IPS-18c (cell line): ENCODE data around the gene SSUH2.

Experiments
- H3K4me3 ChIP-seq: 2 replicates; pipeline ENCODE4 v1.7.0; 2013; ENCODE audit warnings: low read depth, mild to moderate bottlenecking, low read length, moderate library complexity; ENCODE audit not compliant: insufficient read depth
- H3K9me3 ChIP-seq: one replicate; pipeline ENCODE4 v1.6.1; 2013; ENCODE audit warnings: mild to moderate bottlenecking, low read length, moderate library complexity; ENCODE audit not compliant: control insufficient read depth, insufficient read depth

Gene SSUH2

DNA sequence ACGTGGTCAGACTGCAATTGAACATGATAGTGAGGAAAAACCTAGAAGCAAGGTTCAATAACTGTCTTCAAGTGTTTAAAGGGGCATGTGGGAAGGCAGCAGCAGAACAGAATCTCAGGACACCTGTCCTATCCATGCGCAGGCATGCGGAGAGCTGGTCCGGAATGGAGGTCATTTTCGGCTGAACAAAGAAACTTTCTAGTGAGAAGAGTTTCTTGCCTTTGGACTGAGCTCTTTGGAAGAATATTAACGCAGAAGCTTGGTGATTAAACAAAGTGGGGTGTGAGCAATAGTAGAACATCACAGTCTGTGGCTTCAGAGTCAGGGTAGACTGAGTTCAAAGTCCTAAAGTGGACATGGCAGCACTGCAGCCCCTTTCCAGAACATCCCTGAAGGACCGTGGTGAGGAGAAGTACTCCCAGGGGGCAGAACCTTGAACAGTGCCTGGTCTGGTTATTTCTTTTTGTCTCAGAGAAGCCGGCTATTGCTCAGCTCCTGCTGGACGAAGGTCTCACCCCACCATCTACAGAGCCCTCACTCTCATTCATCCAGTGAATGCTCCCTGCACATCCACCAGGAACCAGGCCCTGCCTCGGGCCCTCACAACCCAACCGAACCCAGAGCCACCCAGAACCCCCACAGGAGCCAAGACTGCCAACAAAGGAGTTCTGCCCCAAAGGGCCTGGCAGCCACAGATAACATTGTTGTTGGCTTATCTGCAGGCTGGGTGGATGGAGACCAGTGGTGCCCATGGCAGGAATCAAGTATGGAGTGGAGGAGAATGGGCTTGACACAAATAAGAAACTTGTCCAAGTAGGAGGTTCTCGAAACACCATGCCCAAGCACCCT, 2.8 kb upstream of the SSUH2 start:
- Histone ChIP-seq H3K4me3 (no peak overlapping the region), H3K9me3 (no peaks in the 10 kb centered on the region)

DNA sequence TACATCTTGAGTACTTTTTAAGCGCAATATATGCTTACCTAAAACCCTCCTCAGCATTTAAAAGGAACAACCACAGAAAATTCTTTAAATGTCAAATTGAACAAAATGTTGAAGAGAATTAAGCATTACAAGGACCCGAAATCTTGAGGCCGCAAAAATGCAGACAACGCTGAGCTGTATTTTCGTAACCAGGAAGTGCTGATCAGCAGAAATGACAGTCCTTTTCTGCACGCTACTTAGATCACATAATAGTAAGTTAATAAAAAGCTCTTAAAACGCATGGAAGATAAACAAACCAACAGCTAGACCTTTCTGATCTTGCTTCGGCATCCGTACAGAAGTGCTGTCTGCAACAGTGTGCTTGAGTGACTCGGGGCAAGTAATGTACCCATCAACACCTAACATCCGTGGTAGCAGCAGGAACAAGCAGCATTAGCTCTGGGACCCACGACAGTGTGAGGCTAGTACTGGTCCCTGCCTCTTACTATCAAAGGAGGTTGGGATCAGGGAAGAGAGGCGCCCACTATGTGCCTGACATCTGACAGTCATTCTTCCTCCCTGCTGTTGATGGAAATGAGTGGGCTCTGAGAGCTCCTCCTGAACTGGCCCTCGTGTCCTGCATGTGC, 1.8 kb upstream of the SSUH2 start:
- Histone ChIP-seq H3K4me3 (no peak overlapping the region), H3K9me3 (no peaks in the 10 kb centered on the region)

DNA sequence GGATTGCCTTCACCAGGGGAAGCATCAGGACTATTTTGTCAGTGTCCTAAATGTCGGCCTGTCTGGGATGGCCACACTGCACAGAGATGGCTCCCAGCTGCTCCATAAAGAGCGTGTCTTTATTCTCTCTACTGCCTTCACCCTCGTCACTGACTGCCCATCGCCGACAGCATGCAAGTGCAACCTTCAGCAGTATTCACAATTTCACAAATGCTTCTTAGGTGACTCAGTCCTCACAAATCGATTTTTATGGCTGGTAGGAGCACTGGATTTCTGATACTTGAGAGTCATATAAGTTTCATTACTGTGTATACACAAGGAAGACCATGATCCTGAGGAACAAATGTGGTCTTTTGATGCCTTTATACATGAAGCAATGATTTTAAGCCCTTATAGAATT, 1.1 kb upstream of the SSUH2 start:
- no peaks in the 10 kb centered on the region for H3K9me3 ChIP-seq
- no peak overlapping the region for H3K4me3 ChIP-seq

DNA sequence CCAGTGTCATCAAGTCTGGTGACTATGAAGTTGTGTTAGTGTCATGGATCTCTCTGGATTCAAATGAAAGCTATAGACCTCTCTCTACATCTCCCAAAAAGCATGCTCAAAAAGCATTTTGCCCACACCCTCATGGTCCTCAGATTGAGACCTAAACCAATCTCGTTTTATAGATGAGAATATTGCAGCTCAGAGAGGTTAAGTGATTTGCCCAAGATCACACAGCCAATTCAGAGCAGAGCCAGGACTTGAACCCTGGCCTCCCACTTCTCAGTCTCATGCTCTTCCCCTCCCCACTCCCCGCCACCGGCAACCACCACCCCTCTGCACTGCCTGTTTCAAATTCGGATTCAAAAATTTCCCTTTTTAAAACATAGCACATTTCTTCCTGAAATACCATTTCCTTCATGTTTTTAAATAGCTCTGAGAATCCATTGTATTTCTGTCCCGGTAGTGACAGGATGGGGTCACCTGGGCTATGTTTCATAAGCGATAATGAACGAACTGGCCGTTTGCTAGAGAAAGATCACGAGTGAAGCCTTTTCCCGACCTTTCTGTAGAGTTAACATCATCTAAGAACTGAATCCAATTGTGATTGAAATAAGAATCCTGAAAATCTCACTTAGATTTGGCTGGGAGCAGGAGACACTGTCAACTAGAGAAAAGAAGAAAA, 769 bp downstream of the SSUH2 start:
- Histone ChIP-seq H3K9me3 (no peaks in the 10 kb centered on the region), H3K4me3 (no peak overlapping the region)

DNA sequence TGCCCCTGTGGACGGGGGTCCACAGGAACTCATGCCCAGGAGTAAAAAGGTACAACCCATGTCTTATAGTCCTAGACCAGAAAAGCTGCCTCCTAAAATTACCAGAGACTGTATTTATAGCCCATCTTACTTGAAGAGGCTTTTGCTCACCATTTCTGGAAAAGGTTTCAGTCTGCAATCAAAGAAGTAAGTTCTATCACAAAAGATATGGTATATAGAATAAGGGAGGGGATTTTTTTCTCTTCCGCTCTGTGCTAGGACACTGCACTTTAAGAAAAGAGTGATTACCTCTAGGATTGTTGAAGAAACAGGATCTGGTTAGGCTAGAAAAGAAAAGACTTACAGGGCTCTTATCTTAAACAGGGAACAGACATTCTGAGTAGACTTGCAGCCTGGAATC, 2.6 kb downstream of the SSUH2 start:
- Histone ChIP-seq H3K9me3 (no peaks in the 10 kb centered on the region), H3K4me3 (no peak overlapping the region)

DNA sequence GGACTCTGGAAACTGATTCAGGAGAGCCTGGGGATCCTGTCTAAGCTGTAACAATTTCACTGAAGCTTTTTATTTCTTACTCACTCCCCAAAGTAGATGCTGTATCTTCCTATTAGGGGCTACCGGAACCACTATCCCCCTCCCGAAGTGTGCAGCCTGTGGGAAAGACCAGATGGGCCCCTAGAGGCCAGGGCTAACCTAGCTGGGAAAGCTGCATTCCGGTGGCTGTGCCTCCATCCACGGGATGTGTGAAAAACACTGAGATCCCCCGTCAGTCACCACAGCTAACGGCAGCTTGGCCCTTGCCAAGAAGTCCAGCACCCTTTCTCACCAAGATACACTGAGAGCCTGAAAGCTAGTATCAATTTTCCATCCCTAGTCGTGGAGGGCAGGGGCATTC, 3.1 kb downstream of the SSUH2 start:
- no peaks in the 10 kb centered on the region for H3K9me3 ChIP-seq
- no peak overlapping the region for H3K4me3 ChIP-seq

DNA sequence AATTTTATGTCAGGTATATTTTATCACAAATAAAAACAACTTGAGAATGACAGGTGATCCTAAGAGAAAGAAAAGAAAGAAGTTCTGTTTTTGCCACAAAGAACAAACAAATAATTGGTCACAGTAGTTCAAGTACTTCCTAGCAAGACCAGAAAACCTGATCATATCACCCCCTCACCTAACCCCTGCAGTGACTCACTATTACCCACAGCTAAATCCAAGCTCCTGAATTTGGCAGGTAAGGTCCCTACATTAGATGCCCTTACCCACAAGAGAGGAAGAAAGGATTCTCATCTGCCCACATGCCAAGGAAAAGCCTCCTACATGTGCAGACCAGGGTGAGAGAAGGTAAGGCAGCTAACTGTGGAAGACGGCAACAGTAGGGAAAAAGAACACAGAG, 4.4 kb downstream of the SSUH2 start:
- peaks cover 3% of the 10 kb centered on the region for H3K9me3 ChIP-seq

DNA sequence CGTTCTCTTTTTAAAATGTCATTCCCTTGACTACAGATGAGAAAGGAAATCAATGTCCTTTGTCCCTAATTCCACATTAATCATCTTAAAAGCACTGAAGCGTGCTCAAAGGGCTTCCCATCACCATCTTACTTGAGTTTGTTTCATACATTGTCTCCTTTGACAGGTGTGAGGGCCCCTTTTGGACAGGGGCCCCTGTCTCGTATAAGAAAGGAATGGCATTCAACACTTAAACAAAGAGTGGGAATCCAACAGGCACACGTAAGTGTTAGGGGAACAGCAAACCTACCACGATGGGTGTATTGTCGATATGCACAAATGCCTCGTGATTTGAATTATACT, 5.0 kb downstream of the SSUH2 start:
- Histone ChIP-seq H3K9me3 (peaks cover 5% of the 10 kb centered on the region), H3K4me3 (no peak overlapping the region)

More for the DNA sequence above, 4.4 kb downstream of the SSUH2 start:
- H3K4me3 ChIP-seq: no peak overlapping the region

DNA sequence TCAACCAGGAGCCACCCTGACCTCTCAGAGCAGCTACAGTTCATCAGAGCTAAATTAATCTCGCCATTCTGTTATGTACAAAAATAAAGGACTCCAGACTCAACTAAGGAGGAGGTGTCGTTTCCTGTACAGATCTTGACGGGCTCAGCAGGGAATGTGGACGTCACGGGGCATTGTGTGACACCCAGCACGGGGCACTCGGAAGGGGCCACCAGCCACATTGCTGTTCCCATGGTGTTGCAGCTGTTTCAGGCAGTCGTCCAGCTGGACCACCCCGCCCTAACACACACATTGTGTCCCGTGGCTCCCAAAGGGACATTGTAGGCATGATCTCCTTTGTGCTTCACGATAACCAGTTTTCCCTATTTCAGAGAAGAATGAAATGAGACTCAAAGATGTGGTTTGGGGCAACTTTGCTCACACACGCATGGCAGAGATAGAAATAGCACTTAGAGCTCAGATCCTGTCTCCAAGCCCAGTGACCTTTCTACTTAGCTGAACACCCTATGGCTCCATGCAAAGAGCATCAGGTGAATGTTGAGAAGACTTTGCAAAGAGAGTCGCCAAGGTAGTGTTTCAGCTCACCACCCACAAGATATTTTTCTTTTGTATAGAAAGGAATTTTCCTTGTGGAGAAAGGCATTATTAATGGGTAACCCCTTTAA, 5.5 kb downstream of the SSUH2 start:
- Histone ChIP-seq H3K4me3 (no peak overlapping the region), H3K9me3 (peaks cover 5% of the 10 kb centered on the region)

DNA sequence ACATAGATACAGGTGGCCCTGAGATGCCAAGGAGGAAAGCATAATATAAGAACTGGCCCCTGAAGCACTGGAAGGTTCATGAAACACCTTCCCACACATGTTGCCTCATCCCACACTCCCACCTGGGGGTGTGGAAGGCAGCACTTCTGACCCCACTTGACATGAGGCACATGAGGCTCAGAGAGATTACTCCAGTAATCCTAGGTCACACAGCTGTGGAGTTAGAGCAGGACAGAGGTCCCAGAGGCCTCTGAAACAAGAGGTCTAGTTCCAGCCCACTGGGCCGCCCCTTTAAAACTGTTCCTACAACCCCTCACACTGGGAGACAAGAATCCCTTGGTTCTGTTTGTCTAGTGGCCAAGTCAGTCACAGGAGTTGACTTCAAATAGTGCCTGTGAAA, 7.2 kb downstream of the SSUH2 start:
- H3K9me3 ChIP-seq: peaks cover 5% of the 10 kb centered on the region
- no peak overlapping the region for H3K4me3 ChIP-seq

DNA sequence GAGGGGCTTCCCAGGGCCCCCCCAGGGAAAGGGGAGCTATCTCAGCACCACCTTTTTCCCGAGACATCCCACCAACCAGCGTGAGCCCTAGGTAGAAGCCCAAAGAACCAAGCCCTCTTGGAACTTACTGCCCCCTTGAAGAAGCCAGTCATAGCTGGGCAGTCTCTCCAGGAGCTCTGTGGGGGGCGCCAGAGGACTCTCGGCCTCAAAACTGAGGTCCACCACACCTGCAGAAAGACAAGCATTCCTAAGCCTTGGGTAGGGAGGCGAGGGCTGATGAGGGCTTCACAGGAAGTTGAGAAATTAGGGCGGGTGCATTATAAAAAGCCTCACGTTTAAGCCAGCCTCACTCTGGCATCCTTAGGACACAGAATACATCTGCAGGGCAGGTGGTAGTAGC, 9.0 kb downstream of the SSUH2 start:
- H3K4me3 ChIP-seq: no peak overlapping the region

DNA sequence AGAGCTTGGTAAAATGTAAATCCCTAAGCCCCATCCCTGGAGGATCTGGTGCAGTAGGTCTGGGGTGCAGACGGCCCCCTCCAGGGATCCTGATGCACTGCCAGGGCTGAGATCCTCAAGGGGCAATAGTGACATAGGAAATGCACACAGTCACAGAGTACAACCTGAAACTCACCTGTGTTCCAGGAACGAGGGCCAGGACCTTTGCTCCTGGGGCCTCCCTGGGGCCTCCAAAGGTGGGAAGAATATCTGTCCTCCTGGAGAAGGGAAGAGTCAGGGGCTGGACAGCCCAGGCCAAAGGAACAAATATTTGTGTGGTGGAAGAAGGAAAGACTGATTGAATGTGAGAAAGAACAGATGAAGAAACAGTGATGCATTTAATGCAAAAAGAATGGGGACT, 9.5 kb downstream of the SSUH2 start:
- H3K4me3 ChIP-seq: no peak overlapping the region
- H3K9me3 ChIP-seq: peaks cover 5% of the 10 kb centered on the region

More for the DNA sequence above, 9.0 kb downstream of the SSUH2 start:
- H3K9me3 ChIP-seq: peaks cover 5% of the 10 kb centered on the region

DNA sequence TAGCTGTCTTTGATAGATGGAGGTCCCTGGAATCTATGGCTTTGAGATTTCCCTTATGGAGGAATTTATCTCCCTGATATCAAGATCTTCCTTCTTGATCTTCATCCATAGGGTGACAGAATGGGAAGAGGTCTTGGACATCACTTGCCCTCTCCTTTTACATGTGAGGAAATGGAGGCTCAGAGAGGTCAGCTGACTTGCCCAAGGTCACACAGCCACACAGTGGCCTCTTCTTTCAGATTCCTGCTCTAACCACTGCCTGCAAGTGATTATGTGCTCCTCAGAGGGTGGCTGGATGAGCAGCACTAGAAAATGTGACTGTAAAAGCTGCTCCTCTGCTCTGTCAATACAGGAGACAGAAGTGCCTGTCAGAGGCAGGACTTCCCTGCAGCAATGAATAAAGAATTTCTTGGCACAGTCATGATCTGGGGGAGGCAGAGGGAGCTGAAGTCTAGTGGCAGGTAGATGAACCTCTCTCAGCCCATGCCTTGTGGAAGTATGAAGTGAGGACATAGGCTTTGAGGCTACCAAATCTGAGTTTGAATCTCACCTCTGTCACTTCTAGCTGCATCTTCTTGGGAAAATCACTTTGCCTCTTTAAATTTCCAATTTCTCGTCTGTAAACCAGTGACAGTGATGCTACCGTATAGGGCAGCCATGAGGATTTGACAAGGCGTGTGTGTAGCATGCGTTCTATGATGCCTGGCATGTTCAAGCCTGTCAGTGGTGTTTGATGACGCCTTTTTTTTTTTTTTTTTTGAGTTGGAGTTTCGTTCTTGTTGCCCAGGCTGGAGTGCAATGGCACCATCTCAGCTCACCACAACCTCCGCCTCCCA, 12.0 kb downstream of the SSUH2 start:
- peaks cover 5% of the 10 kb centered on the region for H3K9me3 ChIP-seq
- H3K4me3 ChIP-seq: no peak overlapping the region

DNA sequence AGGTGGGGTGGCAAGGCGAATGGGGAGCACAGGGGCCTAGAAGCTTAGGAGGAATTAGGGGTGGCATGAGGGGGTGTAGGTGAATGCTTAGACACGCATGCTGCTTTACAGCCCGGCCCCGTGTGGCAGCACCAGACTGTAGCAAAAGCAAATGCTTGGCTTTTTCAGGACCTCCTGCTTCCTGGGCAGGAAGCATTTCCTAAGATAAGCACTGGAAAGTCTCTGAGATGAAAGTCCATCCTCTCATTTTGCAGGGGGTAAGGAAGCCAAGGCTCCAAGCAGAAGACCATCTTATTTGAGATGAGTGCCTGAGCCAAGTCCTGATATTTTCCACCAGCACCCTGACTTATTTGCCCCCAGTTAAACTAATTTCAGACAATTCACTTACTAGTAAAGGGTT, 12.9 kb downstream of the SSUH2 start:
- Histone ChIP-seq H3K4me3 (no peak overlapping the region), H3K9me3 (peaks cover 7% of the 10 kb centered on the region)

DNA sequence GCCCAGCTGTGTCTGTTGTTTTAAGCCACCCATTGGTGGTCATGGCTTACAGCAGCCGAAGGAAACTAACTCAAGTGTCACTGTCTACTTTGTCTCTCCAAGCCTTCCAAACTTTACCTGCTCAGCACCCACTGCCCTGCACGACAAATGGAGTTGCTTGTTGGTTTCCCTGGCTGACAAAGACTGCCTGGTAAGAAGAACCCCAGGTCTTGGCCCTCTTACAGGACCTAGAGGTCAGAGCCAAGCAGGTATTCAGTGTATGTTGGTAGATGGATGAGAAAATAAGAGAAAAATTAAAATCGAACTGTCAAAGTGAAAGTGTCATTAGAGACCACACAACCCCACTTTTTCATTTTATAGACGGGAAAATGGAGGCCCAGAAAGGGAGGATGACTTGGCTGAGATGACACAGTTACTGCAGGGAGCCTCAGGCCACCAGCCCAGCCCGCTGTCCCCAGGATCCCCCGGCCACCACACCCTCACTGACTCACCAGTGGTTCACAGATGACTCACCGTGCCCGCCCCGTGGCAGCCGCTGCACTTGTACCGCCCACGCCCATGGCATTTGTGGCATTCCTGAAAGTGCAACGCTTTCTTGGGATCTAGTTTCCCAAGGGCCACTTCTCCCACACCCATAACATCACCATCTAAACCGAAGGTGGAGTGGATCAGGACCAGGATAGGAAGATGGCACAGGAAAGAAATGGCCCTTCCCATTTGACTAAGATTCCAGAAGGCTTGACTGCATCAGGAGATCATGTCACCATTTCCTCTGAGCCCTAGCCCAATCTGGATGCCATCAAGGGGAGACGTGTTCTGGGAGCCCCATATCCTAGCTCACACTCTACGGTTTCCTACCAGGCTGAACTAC, 15.2 kb downstream of the SSUH2 start:
- Histone ChIP-seq H3K9me3 (peaks cover 2% of the 10 kb centered on the region), H3K4me3 (no peak overlapping the region)

DNA sequence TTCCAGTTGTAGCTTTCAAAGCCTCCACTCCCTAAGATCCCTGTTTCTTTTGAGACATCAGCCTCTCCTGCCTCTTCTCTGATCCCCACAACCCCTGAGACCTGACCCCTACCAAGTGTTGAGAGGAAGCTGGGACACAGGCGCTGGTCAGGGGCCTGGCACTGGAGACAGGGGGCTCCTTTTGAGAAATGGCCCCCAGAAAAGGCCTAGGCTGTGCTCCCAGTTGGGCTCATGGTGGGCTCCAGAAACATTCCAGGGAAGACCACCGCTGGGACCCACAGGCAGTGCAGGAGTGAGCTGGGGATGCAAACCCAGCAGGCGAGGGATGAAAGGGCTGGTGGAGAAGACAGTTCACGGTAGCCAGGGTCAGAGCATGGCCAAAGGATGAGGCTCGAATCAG, 16.6 kb downstream of the SSUH2 start:
- Histone ChIP-seq H3K9me3 (peaks cover 2% of the 10 kb centered on the region), H3K4me3 (no peak overlapping the region)
